CD4-positive, alpha-beta memory T cell (primary cell): ENCODE data around the gene CACNA1E. TPM values are rescaled to one million over a fixed set of nuclear protein-coding genes. Genes with fewer than 3 reads are reported as not detected.

Source experiments
- CTCF ChIA-PET: fragments of 350-600 bp; sonication (Branson Sonifier 250); formaldehyde crosslinking; loops from one replicate; lab custom pipeline; 2021; ENCODE audit warnings: inconsistent platforms; ENCODE audit not compliant: partially characterized antibody; lab: Charles Lee
- POLR2A ChIA-PET: fragments of 350-600 bp; sonication (Branson Sonifier 250); formaldehyde crosslinking; loops from one replicate; lab custom pipeline; 2021; ENCODE audit not compliant: partially characterized antibody; lab: Charles Lee
- DNase-seq, 5 donors: peaks; one replicate each; pipeline versions ENCODE4 v3.0.0 to v3.0.0-alpha.2; 2020 to 2022; ENCODE audit warnings: mixed read lengths in 1 of 5
- H3K27ac ChIP-seq: one replicate; pipeline ENCODE4 v1.7.0; 2013; ENCODE audit warnings: low read depth, low read length
- H3K27me3 ChIP-seq: 2 replicates; pipeline ENCODE4 v1.7.0; 2013; ENCODE audit warnings: mild to moderate bottlenecking, low read length, moderate library complexity; ENCODE audit not compliant: insufficient read depth
- H3K36me3 ChIP-seq: 2 replicates; pipeline ENCODE4 v1.7.0; 2013; ENCODE audit warnings: mild to moderate bottlenecking, low read length, moderate library complexity; ENCODE audit not compliant: insufficient read depth
- H3K4me1 ChIP-seq: 2 replicates; pipeline ENCODE4 v1.7.0; 2013; ENCODE audit warnings: mild to moderate bottlenecking, low read length, moderate library complexity; ENCODE audit not compliant: insufficient read depth
- H3K4me3 ChIP-seq, 2 donors: one replicate each; pipeline ENCODE4 v1.7.0; 2013; ENCODE audit warnings: low read length in 2 of 2, mild to moderate bottlenecking in 1 of 2
- H3K9me3 ChIP-seq, 2 donors: one replicate each; pipeline ENCODE4 v1.7.0; 2013; ENCODE audit warnings: low read length in 2 of 2, control low read depth in 1 of 2; ENCODE audit not compliant: control insufficient read depth in 1 of 2
- H3K27ac Mint-ChIP-seq, 7 donors: one replicate each; pipeline ENCODE4 v1.8.0; 2020 to 2021; ENCODE audit warnings: mixed read lengths in 7 of 7, mild to moderate bottlenecking in 6 of 7, inconsistent platforms in 3 of 7, moderate library complexity in 3 of 7
- H3K27me3 Mint-ChIP-seq, 2 donors: one replicate each; pipeline ENCODE4 v1.8.0; 2020 to 2021; ENCODE audit warnings: mixed read lengths in 2 of 2
- H3K36me3 Mint-ChIP-seq, 2 donors: one replicate each; pipeline ENCODE4 v1.8.0; 2020 to 2021; ENCODE audit warnings: mixed read lengths in 2 of 2, inconsistent platforms in 1 of 2, mild to moderate bottlenecking in 1 of 2
- H3K4me1 Mint-ChIP-seq, 4 donors: one replicate each; pipeline ENCODE4 v1.8.0; 2020 to 2021; ENCODE audit warnings: mixed read lengths in 4 of 4, mild to moderate bottlenecking in 1 of 4
- H3K4me3 Mint-ChIP-seq, 8 donors: one replicate each; pipeline ENCODE4 v1.8.0; 2020 to 2021; ENCODE audit warnings: mixed read lengths in 8 of 8, mild to moderate bottlenecking in 7 of 8, moderate library complexity in 6 of 8, inconsistent platforms in 3 of 8
- H3K9me3 Mint-ChIP-seq, 8 donors: one replicate each; pipeline ENCODE4 v1.8.0; 2020 to 2021; ENCODE audit warnings: mixed read lengths in 8 of 8, mild to moderate bottlenecking in 5 of 8, inconsistent platforms in 3 of 8, moderate library complexity in 1 of 8
- intact Hi-C: fragments of 100-400 bp; cut with micrococcal nuclease; formaldehyde crosslinking; loops from one replicate; pipeline ENCODE4 v1.15.1; 2023
- polyA plus RNA-seq, 2 donors: library from polyadenylated mRNA; unstranded; fragments of 300-500 nt; fragmentation: Illumina TruSeq; gene quantifications; one replicate each; pipeline ENCODE4 v1.2.3, GENCODE V29; 2021
- total RNA-seq, 2 experiments: library from RNA; stranded (reverse); gene quantifications; one replicate each; pipeline ENCODE4 v1.2.3, GENCODE V29; 2021

Gene CACNA1E
- total and polyA plus RNA-seq, 4 experiments from 2014 or later, result not detected

- no peak for DNase-seq
- Histone ChIP-seq H3K36me3 (no peaks in the 10 kb centered on the region), H3K27ac (no peak overlapping the region), H3K4me1 (no peaks in the 10 kb centered on the region), H3K27me3 (no peaks in the 10 kb centered on the region), H3K9me3 (no peaks in the 10 kb centered on the region), H3K4me3 (no peak overlapping the region)
- intact Hi-C loops, result no loop called here
- Mint-ChIP-seq H3K27ac (no peak overlapping the region), H3K36me3 (no peaks in the 10 kb centered on the region), H3K9me3 (no peaks in the 10 kb centered on the region), H3K27me3 (peaks cover 5 to 6% of the 10 kb centered on the region in 2 donors), H3K4me3 (no peak overlapping the region), H3K4me1 (peaks cover 0 to 2% (median 0%) of the 10 kb centered on the region in 4 donors)
- CTCF ChIA-PET, result no interaction called here
- POLR2A ChIA-PET, result no interaction called here
Observed at GRCh38 chr1:181503171-181503810, 20.0 kb downstream of the CACNA1E start.

- Mint-ChIP-seq H3K9me3 (no peaks in the 10 kb centered on the region), H3K36me3 (no peaks in the 10 kb centered on the region), H3K4me1 (peaks cover 0 to 2% (median 0%) of the 10 kb centered on the region in 4 donors), H3K4me3 (no peak overlapping the region), H3K27me3 (peaks cover 3 to 6% of the 10 kb centered on the region in 2 donors), H3K27ac (no peak overlapping the region)
- H3K27ac ChIP-seq, result no peak overlapping the region
- CTCF ChIA-PET, result no interaction called here
- H3K4me3 ChIP-seq, result no peak overlapping the region
- no peaks in the 10 kb centered on the region for H3K27me3 ChIP-seq
- H3K4me1 ChIP-seq, result no peaks in the 10 kb centered on the region
- no peaks in the 10 kb centered on the region for H3K36me3 ChIP-seq
- no peaks in the 10 kb centered on the region for H3K9me3 ChIP-seq
- POLR2A ChIA-PET, result no interaction called here
- intact Hi-C loops, result no loop called here
- no peak for DNase-seq
Observed at GRCh38 chr1:181504399-181504842, 21.1 kb downstream of the CACNA1E start.

DNA sequence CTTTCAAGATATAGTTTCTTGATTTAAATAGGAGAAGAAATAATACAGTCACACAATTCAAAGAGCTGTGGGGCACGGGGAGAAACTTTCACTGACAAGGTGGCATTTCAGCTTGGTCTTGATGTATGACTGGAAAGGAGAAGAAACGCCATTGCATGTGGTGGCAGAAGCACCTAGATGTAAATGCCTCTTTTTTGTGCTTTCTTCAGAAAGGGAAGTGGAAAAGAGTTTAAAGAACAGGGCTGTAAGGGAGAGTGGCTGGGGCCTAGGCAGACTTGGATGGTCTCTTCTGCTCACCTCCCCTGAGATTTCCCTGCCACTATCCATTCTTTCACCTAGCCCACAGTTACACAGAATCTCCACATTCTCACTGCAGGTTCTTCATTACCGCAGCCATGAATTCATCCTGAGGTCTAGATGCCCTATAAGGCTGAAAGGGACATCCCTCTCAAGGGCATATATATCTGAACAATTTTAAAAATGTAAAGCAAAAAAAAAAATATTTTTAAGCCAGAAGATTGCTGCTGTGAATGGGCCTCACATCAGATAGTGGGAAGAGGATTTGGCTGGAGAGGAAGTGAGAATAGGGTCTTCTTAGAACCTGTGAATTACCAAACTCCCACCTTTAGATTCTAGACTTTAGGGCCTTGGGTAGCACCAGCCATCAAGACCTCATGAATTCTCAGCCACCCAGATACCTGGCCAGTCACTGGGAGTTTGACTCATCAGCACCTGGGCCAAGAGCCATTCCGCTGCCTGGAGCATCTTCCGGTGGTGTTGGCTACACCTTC is 23.4 kb downstream of the CACNA1E start:
- Histone ChIP-seq H3K27ac (no peak overlapping the region), H3K36me3 (no peaks in the 10 kb centered on the region), H3K9me3 (no peaks in the 10 kb centered on the region), H3K27me3 (no peaks in the 10 kb centered on the region), H3K4me1 (no peaks in the 10 kb centered on the region), H3K4me3 (no peak overlapping the region)
- Mint-ChIP-seq H3K36me3 (no peaks in the 10 kb centered on the region), H3K9me3 (no peaks in the 10 kb centered on the region), H3K4me1 (peaks cover 0 to 2% (median 0%) of the 10 kb centered on the region in 4 donors), H3K27me3 (peaks cover 2 to 4% of the 10 kb centered on the region in 2 donors), H3K27ac (no peak overlapping the region), H3K4me3 (no peak overlapping the region)
- ChIA-PET CTCF (no interaction called here), POLR2A (no interaction called here)
- intact Hi-C loops, result no loop called here
- no peak for DNase-seq

DNA sequence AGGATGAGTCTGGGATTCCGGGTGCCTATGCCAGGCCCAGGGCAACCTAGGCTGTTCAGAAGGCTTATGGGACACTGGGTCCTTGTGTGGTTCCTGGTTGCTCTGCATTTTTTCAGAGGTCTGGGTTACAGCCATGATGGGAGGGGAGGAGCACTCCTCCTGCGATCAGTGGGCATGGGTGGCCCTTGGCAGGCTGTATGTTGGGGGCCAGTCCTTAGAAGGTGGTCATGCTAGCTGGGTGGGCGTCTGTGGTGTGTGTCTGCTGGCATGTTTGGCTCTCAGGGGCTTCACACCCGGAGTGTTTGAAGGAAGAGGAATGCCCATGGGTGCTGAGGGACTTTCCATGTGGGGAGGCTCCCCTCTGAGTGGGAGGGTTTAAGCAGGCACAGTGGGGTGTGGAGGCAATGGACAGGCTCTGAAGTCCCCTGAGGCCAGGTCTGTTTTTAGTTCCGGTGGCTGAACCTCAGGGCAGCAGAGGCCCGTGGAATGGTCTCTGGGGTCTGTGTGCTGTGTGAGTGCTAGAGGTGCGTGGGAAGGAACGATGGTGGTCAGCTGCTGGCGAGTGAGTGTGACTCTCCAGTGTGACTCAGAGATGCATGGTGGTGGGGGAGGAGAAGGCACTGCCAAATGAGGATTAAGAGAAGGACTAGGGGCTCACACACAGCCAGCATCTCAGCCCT is 25.3 kb downstream of the CACNA1E start:
- Histone ChIP-seq H3K4me1 (no peaks in the 10 kb centered on the region), H3K36me3 (no peaks in the 10 kb centered on the region), H3K27me3 (no peaks in the 10 kb centered on the region), H3K27ac (no peak overlapping the region), H3K4me3 (no peak overlapping the region), H3K9me3 (no peaks in the 10 kb centered on the region)
- Mint-ChIP-seq H3K4me3 (no peak overlapping the region), H3K36me3 (no peaks in the 10 kb centered on the region), H3K27ac (peak overlapping the region in 1 of 7 donors; percentile 62), H3K4me1 (peaks cover 0 to 2% (median 0%) of the 10 kb centered on the region in 4 donors), H3K9me3 (no peaks in the 10 kb centered on the region), H3K27me3 (peaks cover 0 to 4% of the 10 kb centered on the region in 2 donors)
- intact Hi-C loops, result no loop called here
- DNase-seq, result no peak
- CTCF ChIA-PET, result no interaction called here
- POLR2A ChIA-PET, result no interaction called here

DNA sequence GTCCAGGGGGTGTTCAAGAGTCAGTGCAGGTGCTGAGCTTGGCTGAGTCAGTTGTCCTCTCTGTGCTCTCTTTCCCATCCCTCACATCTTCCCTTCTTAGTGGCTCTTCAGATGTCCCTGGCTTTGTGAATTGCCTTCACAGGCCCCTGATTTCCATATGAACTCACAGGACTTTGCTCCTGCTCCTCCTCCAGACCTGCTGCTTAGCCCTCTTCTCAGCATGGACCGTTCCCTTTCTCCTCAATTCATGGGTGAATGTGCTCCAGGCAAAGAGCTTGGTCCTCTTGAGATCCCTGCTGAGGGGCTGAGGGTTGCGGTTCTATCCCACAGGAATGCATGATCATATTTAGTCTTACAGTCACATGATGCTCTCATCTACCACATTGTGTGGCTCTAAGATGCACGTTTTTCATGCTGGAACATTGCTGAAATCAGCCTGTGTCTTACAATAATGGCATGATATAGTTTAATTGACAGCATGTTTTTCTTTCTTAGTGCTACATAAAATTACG is 30.5 kb downstream of the CACNA1E start:
- Histone ChIP-seq H3K27me3 (no peaks in the 10 kb centered on the region), H3K9me3 (no peaks in the 10 kb centered on the region), H3K27ac (no peak overlapping the region), H3K4me3 (no peak overlapping the region), H3K36me3 (no peaks in the 10 kb centered on the region), H3K4me1 (no peaks in the 10 kb centered on the region)
- no peaks in the 10 kb centered on the region for H3K9me3 Mint-ChIP-seq
- ChIA-PET POLR2A (no interaction called here), CTCF (no interaction called here)
- H3K4me3 Mint-ChIP-seq, result no peak overlapping the region
- H3K27me3 Mint-ChIP-seq, result peaks cover 0 to 7% of the 10 kb centered on the region in 2 donors
- no peaks in the 10 kb centered on the region for H3K36me3 Mint-ChIP-seq
- H3K4me1 Mint-ChIP-seq, result no peaks in the 10 kb centered on the region
- DNase-seq, result no peak
- H3K27ac Mint-ChIP-seq, result no peak overlapping the region
- intact Hi-C loops, result no loop called here

DNA sequence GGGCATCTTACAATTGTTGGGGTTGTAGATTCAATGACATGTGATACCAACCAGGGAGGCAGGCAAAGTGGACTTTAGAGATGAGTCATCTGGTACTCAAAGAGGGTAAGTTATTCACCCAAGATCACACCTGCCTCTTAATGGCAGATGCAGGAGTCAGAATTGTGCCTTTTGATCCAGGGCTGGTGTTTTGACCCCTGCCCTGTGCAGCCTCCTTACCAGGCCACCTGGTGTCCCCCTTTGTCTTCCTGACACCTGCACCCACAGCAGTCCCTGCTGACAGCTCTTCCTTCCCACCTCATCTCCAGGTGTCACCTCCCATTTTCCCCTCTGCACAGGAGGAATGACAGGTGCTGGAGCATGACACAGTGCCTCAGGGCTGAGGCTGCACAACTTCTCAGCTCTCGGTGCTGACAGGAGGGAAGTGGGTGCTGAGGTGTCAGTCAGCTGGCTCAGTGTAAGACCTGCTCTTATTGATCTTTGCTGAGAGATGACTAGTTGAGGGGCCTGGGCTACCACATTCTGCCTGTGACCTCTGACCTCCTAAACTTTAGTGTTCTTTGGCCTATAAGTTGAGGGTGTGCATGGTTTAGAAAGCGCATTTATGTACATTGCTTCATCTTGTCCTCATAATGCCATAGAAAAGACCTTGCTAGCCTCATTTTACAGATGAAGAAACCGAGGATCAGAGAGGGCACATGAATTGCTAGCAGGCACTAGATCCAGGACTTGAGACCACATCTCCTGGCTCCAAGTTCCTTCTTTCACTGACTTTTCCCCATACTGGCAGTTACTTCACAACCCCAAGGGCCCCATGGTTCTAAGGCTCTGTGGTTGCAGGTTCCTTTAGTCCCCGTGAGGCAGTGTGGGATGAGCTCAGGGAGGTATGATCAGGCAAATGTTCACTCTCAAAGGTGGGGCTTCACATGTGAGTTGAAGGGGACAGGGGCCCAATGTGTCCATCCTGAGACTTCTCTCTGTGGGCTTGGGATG is 31.3 kb downstream of the CACNA1E start:
- no peak for DNase-seq
- no peak overlapping the region for H3K4me3 ChIP-seq
- intact Hi-C loops, result no loop called here
- H3K27ac ChIP-seq, result no peak overlapping the region
- no peak overlapping the region for H3K4me3 Mint-ChIP-seq
- H3K27me3 ChIP-seq, result no peaks in the 10 kb centered on the region
- no peak overlapping the region for H3K27ac Mint-ChIP-seq
- H3K9me3 Mint-ChIP-seq, result no peaks in the 10 kb centered on the region
- ChIA-PET CTCF (no interaction called here), POLR2A (no interaction called here)
- no peaks in the 10 kb centered on the region for H3K4me1 Mint-ChIP-seq
- no peaks in the 10 kb centered on the region for H3K36me3 Mint-ChIP-seq
- H3K36me3 ChIP-seq, result no peaks in the 10 kb centered on the region
- H3K27me3 Mint-ChIP-seq, result peaks cover 0 to 7% of the 10 kb centered on the region in 2 donors
- H3K9me3 ChIP-seq, result no peaks in the 10 kb centered on the region
- no peaks in the 10 kb centered on the region for H3K4me1 ChIP-seq
